ENCODE measurements around the gene EHF.

The EHF gene

DNA sequence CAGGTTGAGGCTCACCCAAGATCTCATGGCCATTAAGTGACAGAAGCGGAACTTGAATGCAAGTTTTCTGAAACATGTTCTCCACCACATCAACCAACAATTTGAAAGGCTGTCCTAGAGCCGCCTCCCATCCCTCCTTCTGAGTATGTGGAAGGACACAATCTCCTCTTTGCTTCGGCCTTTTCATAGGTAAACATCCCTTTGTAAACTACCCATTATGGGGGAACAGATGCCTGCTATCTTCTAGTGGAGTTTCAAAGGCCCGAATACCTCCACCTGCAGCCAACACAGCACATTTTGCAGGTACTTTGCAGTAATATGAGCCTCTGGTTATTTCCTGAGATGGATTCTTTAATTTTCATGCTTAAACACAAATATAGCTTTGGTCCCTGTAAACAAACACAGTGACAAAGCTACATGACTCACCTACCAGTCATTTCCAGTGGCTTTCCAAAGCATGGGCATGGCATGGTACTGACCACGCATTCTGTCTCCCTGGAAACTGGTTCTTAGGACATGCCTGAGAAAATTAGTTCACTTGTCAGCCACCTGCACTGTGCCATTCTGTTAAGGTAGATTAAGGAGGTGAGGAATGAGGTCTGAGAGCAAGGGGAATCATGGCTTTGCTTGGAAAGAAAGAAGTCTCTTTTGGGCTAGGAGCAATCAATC is 60.2 kb downstream of the EHF start (continued):
- TF ChIP-seq, protein P1, sequence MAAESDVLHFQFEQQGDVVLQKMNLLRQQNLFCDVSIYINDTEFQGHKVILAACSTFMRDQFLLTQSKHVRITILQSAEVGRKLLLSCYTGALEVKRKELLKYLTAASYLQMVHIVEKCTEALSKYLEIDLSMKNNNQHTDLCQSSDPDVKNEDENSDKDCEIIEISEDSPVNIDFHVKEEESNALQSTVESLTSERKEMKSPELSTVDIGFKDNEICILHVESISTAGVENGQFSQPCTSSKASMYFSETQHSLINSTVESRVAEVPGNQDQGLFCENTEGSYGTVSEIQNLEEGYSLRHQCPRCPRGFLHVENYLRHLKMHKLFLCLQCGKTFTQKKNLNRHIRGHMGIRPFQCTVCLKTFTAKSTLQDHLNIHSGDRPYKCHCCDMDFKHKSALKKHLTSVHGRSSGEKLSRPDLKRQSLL (tag by site-specific recombination; IDR thresholded peaks at IDR 0.05), result no peak

DNA sequence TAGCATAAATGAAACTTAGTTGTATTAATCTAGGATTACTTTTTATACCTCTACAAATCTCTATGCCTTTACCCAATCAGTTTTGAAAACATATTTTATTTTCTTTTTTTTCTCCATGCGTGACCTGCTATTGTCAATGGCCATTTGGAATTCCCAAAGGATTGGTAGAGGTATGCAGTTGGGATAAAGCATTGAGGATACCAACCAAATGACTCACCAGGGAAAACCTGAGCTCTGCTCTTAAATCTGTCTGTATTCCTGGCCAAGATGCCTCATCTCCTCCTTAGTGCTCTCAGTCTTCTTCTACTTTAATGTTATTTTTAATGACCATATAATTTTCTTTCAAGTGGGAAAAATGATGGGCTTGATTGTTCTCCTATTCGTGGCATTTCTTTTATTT is 61.9 kb downstream of the EHF start:
- Histone ChIP-seq H3K9me3 (ENCODE audit: control insufficient read depth, insufficient read depth, low read depth, low read length) (no peaks in the 10 kb centered on the region), H3K4me1 (ENCODE audit: control insufficient read depth, insufficient read depth, low read length) (no peaks in the 10 kb centered on the region), H3K27ac (ENCODE audit: extremely low read depth, low read depth, low read length) (no peak overlapping the region), H3K4me3 (ENCODE audit: low read depth, low read length) (no peak overlapping the region), H3K36me3 (ENCODE audit: control insufficient read depth in 2 of 2, insufficient read depth in 1 of 2, low read length in 2 of 2) (no peaks in the 10 kb centered on the region)
- POLR2A ChIA-PET, result no interaction called here
- CTCF ChIA-PET, result no interaction called here
- TF ChIP-seq ZNF610 (tag by site-specific recombination; IDR thresholded peaks at IDR 0.05; ENCODE audit: borderline replicate concordance), result no peak
- TF ChIP-seq, protein P2, sequence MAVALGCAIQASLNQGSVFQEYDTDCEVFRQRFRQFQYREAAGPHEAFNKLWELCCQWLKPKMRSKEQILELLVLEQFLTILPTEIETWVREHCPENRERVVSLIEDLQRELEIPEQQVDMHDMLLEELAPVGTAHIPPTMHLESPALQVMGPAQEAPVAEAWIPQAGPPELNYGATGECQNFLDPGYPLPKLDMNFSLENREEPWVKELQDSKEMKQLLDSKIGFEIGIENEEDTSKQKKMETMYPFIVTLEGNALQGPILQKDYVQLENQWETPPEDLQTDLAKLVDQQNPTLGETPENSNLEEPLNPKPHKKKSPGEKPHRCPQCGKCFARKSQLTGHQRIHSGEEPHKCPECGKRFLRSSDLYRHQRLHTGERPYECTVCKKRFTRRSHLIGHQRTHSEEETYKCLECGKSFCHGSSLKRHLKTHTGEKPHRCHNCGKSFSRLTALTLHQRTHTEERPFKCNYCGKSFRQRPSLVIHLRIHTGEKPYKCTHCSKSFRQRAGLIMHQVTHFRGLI (tag by site-specific recombination; IDR thresholded peaks at IDR 0.05), result no peak
- TF ChIP-seq ZNF701 (tag by site-specific recombination; IDR thresholded peaks at IDR 0.05), result no peak
- no peak for TF ChIP-seq ZNF768 (tag by site-specific recombination; IDR thresholded peaks at IDR 0.05)
- TF ChIP-seq, protein P3, sequence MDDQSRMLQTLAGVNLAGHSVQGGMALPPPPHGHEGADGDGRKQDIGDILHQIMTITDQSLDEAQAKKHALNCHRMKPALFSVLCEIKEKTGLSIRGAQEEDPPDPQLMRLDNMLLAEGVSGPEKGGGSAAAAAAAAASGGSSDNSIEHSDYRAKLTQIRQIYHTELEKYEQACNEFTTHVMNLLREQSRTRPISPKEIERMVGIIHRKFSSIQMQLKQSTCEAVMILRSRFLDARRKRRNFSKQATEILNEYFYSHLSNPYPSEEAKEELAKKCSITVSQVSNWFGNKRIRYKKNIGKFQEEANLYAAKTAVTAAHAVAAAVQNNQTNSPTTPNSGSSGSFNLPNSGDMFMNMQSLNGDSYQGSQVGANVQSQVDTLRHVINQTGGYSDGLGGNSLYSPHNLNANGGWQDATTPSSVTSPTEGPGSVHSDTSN (CRISPR knock-in tag; IDR thresholded peaks at IDR 0.05), result no peak
- no peak for TF ChIP-seq EGR2 (tag by site-specific recombination; IDR thresholded peaks at IDR 0.05; ENCODE audit: low read depth)
- TF ChIP-seq ZNF561 (tag by site-specific recombination; IDR thresholded peaks at IDR 0.05; ENCODE audit: borderline replicate concordance), result no peak
- TF ChIP-seq ZNF48 (tag by site-specific recombination; IDR thresholded peaks at IDR 0.05), result no peak
- TF ChIP-seq ZFP3 (tag by site-specific recombination; IDR thresholded peaks at IDR 0.05; ENCODE audit: low read depth), result no peak
- TF ChIP-seq, protein P4, sequence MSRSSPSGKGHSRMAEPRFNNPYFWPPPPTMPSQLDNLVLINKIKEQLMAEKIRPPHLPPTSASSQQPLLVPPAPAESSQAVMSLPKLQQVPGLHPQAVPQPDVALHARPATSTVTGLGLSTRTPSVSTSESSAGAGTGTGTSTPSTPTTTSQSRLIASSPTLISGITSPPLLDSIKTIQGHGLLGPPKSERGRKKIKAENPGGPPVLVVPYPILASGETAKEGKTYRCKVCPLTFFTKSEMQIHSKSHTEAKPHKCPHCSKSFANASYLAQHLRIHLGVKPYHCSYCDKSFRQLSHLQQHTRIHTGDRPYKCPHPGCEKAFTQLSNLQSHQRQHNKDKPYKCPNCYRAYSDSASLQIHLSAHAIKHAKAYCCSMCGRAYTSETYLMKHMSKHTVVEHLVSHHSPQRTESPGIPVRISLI (tag by site-specific recombination; IDR thresholded peaks at IDR 0.05), result no peak
- no peak for TF ChIP-seq BCL11A (tag by site-specific recombination; IDR thresholded peaks at IDR 0.05; ENCODE audit: low read depth)

DNA sequence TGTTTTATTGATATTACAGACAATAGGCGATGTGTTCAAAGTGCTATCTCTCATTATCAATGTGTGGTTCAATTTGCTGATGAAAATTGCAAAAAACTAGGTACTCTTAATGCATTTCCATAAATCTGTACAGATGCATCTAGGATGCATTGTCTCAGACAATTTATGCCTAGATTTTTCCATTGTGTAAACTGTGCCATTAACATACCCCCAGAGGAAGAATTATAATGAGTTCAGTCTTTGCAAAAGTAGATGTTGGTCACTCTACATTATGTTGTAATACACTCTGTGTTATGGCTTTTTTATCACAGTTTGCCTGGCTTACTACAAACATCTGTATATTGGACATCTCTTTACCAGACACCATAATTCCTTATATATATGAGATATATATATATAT is 62.5 kb downstream of the EHF start:
- CTCF ChIA-PET, result no interaction called here
- Histone ChIP-seq H3K9me3 (ENCODE audit: control insufficient read depth, insufficient read depth, low read depth, low read length) (no peaks in the 10 kb centered on the region), H3K4me1 (ENCODE audit: control insufficient read depth, insufficient read depth, low read length) (no peaks in the 10 kb centered on the region)

More for the DNA sequence above, 62.5 kb downstream of the EHF start:
- TF ChIP-seq ZNF624 (tag by site-specific recombination; IDR thresholded peaks at IDR 0.05), result no peak
- TF ChIP-seq, protein P5, sequence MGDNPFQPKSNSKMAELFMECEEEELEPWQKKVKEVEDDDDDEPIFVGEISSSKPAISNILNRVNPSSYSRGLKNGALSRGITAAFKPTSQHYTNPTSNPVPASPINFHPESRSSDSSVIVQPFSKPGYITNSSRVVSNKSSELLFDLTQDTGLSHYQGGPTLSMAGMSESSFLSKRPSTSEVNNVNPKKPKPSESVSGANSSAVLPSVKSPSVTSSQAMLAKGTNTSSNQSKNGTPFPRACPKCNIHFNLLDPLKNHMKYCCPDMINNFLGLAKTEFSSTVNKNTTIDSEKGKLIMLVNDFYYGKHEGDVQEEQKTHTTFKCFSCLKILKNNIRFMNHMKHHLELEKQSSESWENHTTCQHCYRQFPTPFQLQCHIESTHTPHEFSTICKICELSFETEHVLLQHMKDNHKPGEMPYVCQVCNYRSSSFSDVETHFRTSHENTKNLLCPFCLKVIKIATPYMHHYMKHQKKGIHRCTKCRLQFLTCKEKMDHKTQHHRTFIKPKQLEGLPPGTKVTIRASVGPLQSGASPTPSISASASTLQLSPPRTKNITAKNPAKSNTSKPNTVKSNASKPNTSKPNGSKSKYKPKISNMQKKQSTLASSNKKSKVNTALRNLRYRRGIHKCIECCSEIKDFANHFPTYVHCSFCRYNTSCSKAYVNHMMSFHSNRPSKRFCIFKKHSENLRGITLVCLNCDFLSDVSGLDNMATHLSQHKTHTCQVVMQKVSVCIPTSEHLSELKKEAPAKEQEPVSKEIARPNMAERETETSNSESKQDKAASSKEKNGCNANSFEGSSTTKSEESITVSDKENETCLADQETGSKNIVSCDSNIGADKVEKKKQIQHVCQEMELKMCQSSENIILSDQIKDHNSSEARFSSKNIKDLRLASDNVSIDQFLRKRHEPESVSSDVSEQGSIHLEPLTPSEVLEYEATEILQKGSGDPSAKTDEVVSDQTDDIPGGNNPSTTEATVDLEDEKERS (tag by site-specific recombination; IDR thresholded peaks at IDR 0.05), result no peak
- no peak for TF ChIP-seq ZNF433 (tag by site-specific recombination; IDR thresholded peaks at IDR 0.05; ENCODE audit: low read depth)
- TF ChIP-seq HOXA7 (CRISPR knock-in tag; IDR thresholded peaks at IDR 0.05; ENCODE audit: borderline replicate concordance), result no peak
- TF ChIP-seq ZNF629 (tag by site-specific recombination; IDR thresholded peaks at IDR 0.05), result no peak
- TF ChIP-seq ZNF514 (tag by site-specific recombination; IDR thresholded peaks at IDR 0.05), result no peak
- Histone ChIP-seq H3K27ac (ENCODE audit: extremely low read depth, low read depth, low read length) (no peak overlapping the region), H3K36me3 (ENCODE audit: control insufficient read depth in 2 of 2, insufficient read depth in 1 of 2, low read length in 2 of 2) (no peaks in the 10 kb centered on the region), H3K4me3 (ENCODE audit: low read depth, low read length) (no peak overlapping the region)
- POLR2A ChIA-PET, result no interaction called here
